IPS-11a (cell line): ENCODE data around the gene CWF19L2.

Experiments
- H3K4me3 ChIP-seq: one replicate; pipeline ENCODE4 v1.5.1; 2013; ENCODE audit warnings: low read depth, low read length, control low read depth

The CWF19L2 gene

DNA sequence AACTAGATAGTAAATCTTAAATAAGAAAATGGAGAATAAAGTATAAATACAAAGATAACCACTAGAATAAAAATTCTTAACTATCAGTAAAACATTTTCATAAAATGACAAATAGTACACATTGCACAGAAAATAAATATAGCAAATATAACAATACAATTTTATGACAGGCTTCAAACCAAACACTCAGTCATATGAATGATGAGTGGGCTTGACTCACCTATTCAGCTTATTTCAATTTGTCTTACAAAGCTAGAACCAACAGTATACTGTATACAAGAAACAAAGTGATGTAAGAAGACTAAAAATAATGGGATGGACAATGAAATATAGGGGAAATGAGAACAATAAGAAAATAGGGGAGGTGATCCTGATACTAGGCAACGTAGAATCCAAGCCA lies 141.2 kb downstream of the CWF19L2 start:
- H3K4me3 ChIP-seq = no peak overlapping the region

DNA sequence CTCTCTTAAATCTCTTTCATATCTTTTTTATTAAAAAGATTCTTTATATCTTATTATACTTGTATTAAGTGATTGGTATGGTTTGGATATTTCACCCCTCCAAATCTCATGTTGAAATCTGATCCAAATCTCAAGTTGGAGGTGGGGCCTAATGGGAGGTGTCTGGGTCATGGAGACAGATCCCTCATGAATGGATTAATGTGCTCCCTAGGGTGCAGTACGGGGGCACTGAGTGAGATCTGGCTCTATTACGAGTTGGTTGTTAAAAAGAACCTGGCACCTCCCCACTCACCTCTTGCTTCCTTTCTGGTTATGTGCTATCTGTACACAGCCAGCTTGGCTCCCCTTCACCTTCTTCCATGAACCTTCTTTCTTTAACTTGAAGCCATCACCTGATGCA lies 149.6 kb downstream of the CWF19L2 start:
- H3K4me3 ChIP-seq = no peak overlapping the region

DNA sequence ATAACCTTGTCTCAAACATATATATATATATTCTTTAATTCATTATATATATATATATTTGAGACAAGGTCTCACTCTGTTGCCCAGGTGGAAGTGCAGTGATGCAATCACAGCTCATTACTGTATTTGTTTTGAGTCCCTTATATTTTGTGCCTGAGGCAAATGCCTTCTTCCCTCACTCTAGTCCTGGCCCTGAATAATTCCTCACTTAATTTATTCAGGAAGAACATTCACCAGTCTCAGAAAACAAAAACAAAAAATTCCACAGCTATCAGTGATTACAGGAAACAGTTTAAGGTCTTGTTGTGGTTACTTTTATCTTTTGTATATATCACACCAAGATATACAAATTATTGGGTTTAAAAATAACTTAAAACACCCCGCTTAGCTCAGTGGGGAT lies 155.7 kb downstream of the CWF19L2 start:
- H3K4me3 ChIP-seq = no peak overlapping the region

DNA sequence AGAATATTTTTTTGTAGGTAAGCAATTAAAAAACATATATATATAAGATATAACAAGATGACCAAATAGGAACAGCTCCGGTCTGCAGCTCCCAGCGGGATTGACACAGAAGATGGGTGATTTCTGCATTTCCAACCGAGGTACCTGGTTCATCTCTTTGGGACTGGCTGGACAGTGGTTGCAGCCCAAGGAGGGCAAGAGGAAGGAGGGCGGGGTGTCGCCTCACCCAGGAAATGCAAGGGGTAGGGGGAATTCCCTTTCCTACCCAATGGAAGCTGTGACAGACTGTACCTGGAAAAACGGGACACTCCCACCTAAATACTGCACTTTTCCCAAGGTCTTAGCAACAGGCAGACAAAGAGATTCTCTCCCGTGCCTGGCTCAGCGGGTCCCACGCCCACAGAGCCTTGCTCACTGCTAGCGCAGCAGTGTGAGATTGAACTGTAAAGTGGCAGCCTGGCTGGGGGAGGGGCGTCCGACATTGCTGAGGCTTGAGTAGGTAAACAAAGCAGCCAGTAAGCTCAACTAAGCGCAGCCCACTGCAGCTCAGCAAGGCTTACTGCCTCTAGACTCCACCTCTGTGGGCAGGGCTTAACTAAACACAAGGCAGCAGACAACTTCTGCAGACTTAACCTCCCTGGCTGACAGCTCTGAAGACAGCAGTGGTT lies 163.8 kb downstream of the CWF19L2 start:
- no peak overlapping the region for H3K4me3 ChIP-seq

DNA sequence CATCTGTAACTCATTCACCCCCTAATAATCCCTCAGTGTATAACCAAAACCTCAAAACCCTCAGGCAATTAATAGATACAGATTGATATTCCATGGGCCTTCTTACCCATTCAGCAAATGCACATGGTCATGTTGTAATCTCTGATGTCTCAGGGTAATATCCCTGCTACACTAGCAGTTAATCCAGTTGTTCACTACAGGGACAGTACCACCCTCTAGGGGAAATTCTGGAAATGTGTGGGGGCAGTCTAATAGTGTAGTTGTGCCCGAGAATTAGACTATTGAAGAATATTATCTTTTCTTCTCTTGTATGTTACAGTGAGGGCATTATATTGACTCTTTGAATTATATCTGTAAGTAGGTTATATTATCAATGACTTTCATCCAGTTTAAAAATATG lies 175.4 kb downstream of the CWF19L2 start:
- no peak overlapping the region for H3K4me3 ChIP-seq
